NCI-H2196 (cell line): ENCODE measurements around the gene CCDC171.
"Not testable (repeated sequence)": the region's sequence is repeated elsewhere in the genome, so short reads cannot be mapped to it uniquely, and the experiment has no call there.

Experiments
- DNase-seq: peaks from one replicate; lab custom pipeline; 2025; ENCODE audit not compliant: unreplicated experiment; lab: John Stamatoyannopoulos, UW

Gene CCDC171

DNA sequence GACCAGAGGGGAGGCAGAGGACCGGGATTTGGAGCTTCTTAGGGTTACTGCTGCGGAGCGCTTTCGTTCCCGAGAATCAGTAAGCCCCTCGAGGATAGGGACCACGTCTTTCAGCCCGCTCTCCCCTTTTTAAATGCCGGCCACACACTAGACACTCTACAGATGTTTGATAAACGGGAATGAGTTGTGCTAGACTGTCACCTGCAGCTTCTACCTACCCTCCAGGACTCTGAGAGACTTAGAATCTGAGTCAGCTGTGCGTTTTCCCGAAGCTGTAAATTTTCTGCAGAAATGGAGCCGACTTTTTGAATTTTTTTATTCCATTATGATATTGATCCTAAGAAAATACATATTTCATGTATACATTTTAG, 670 bp downstream of the CCDC171 start:
- no peak for DNase-seq

DNA sequence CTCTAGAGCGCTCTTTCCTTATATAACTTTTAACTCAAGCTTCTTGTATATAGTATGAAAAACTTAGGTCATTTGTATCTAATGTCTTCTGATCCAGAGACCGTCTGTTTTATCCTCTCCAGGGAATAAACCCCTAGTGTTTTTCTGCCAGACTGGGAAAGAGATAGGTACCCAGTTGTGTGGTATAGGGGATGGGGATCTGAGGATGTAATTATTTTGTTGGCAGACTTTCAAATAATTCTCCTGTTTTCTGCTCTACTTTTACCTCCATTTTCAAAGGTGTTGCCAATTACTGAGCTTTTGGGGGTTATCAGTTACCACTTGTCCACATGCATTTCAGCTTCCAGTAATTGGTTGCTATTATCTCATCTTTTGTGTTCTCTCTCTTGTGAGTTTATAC, 17.9 kb downstream of the CCDC171 start:
- DNase-seq: no peak

DNA sequence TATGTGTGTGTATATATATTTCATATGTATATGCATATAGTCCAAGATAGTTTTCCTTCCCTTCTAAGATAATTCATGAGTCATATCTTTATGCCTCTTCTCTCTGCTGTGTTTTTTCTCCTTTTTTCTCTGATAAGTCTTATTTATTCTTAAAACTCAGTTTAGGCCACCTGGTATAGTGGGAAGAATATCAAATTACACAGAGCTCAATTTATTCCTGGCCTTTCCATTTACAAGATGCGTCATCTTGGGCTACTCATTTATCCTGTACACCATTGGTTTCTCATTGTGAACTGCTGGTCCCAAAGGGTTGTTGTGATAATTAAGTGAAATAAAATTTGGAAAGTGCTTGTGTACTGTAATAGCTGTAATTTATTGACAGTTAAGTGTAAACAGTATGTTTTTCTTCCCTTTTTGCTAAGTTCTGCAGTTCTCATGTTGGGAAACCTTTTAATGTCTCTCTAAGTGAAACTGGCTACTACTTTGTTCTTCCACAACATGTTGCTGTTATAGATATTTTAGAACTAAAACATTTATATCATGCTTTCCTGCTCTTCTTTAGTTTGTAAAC, 19.4 kb downstream of the CCDC171 start:
- no peak for DNase-seq

DNA sequence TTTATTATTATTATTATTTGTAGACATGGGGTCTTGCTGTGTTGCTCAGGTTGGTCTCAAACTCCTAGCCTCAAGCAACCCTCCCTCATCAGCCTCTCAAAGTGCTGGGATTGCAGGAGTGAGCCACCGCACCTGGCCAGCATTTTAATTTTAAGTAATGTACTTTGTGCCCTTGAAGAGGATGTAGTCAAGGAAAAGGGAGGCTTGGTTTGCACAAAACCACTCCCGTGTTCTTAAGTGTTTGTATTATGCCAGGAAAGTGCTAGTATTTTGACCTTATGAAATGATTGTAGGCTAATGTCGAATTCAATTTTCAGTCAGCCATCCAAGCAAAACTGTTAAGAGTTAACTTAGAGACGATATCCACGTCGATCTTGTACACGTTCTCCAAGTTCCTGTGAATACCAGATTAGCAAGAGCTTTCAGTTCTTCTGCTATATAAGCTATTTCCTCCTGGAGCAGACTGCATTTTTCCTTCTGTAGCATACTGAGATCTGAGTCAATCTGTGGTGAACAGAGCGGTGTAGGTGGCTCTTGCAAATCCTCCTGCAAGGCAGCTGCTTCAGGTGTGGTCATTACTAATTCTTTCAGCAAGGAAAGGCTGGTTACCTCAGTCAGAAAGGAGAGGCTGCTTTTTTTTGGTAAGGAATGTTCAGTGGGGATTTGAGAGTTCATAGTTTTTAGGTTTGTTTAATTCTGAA, 23.7 kb downstream of the CCDC171 start:
- no peak for DNase-seq

DNA sequence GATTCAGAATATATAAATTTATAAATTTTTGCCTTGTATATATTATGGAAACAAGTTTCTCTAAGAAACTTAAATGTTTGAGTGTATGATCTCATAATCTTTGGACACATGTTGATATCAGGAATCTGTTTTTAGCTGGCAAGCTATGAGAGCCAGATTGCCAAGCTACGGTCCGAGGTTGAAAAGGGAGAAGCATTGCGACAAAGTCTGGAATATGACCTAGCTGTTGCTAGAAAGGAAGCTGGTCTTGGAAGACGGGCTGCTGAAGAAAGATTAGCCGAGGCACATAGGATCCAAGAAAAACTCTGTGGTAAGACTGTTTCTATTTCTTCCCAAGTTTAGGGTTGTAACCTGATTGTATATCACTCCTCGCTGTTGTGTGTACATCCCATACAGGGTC, 25.9 kb downstream of the CCDC171 start:
- DNase-seq: no peak

DNA sequence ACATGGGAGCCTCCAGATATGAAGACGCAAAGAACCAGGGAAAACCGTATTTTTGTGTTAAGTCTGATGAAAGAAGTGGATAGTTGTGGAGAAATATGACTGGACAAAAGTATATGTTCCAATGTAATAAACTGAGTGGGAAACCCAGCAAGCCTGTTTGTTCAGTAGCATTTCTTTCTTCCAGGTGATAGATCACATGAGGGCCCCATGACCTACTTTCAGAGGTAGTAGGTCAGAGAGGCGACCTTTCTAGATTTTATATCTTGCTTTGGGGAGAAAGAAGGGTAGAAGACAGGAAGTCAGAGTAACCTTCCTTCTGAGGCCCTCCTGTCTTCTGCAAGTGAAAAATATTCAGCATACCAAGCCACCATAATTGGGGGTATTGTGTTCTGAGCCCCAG, 31.5 kb downstream of the CCDC171 start:
- no peak for DNase-seq

DNA sequence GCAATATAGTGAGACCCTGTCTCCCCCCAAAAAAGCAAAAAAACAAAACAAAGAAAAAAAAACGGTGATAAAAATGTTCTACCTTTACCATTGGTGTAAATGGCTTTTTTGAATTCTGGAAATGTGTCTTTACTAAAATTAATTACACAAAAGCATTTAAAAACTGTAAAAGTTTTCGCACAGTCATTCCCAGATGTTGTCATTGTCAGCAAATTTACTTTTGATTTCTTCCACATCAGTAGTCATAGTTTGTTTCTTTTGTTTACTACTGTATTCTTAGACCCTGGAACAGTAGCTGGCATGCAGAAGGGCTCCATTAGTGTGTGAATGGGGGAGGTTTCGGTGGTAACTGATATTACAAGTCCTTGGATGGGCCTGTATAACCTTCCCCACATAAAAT, 39.5 kb downstream of the CCDC171 start:
- no peak for DNase-seq

DNA sequence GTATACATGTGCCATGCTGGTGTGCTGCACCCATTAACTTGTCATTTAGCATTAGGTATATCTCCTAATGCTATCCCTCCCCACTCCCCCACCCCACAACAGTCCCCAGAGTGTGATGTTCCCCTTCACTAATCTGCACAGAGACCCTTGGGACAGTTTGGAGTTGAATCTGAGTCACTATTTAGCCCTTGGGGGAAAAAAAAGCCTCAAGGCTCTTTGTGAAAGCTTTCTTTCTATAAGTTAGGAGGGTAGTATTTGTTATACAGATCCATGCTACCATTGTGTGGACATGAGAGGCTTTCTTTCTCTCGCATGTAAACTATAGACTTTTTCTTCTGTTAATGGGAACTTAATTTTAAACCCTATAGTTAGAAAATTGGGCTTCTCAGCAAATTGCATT, 40.1 kb downstream of the CCDC171 start:
- not testable (repeated sequence) for DNase-seq

DNA sequence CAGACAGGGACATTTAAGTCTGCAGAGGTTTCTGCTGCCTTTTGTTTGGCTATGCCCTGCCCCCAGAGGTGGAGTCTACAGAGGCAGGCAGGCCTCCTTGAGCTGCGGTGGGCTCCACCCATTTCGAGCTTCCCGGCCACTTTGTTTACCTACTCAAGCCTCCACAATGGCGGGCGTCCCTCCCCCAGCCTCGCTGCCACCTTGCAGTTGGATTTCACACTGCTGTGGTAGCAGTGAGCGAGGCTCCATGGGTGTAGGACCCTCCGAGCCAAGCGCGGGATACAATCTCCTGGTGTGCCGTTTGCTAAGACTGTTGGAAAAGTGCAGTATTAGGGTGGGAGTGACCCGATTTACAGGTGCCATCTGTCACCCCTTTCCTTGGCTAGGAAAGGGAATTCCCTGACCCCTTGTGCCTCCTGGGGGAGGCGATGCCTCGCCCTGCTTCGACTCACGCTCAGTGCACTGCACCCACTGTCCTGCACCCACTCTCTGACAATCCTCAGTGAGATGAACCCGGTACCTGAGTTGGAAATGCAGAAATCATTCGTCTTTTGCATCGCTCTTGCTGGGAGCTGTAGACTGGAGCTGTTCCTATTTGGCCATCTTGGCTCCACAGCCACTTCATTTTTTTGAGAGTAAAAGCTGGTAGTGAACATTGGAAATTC, 48.0 kb downstream of the CCDC171 start:
- DNase-seq: not testable (repeated sequence)

DNA sequence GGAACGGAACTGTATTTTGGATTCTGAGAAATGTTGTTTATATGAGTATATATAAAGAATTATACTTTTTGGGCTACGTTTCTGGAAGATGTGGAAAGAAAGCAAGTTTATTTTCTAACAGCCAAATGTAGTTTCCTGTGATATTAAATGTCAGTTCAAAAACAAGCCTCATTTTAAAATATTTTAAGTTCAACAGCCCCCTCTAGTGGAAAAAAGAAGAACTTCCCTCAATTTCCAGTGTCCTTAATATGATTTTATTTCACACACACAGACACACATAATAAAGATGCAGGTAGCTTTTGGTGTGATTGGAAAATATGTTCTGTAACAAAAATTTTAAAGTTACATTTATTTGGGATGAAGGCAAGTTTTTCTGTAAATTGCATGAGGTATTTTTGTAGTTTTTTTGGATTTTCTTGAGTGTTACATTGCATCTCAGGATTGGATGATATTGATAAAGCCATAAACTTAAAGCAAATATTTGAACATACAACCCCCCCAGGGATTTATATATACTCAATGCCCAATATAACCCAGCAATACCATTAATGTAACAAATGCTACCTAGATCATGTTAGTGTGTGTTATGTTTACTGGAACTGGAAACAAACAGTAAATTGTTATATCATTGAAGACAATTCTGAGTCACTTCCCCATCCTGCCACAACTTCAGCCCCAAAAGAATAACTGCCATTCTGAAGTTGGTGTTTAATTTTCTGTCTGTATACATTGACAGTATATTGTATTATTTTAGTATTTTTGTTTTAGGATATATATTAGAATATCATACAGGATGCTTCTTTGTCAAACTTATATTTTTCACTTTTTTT, 54.0 kb downstream of the CCDC171 start:
- peak; percentile 88 for DNase-seq

DNA sequence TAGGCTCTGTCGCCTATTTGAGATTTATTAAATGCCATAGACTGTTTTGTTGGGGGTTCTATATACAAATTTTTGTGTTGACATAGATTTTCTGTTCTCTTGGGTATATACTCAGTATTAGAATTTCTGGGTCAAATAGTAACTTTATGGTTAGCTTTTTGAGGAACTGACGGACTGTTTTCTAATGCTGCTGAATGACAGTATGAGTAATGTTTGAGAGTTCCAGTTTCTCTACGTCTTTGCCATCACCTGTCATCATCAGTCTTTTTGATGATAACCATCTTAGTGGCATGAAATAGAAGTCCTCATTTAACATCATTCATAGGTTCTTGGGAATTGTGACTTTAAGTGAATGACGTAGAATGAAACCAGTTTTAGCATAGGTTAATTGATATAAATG, 60.1 kb downstream of the CCDC171 start:
- DNase-seq: no peak

DNA sequence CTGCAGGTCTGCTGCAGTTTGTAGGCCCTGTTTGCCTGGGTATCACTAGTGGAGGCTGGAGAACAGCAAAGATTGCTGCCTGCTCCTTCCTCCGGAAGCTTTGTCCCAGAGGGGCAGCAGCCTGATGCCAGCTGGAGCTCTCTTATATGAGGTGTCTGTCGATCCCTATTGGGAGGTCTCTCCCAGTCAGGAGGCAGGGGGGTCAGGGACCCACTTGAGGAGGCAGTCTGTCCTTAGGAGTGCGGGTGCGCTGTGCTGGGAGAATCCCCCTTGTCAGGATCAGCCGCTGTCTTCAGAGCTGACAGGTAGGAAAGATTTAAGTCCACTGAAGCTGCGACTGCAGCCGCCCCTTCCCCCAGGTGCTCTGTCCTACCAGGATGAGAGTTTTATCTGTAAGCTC, 64.9 kb downstream of the CCDC171 start:
- no peak for DNase-seq

DNA sequence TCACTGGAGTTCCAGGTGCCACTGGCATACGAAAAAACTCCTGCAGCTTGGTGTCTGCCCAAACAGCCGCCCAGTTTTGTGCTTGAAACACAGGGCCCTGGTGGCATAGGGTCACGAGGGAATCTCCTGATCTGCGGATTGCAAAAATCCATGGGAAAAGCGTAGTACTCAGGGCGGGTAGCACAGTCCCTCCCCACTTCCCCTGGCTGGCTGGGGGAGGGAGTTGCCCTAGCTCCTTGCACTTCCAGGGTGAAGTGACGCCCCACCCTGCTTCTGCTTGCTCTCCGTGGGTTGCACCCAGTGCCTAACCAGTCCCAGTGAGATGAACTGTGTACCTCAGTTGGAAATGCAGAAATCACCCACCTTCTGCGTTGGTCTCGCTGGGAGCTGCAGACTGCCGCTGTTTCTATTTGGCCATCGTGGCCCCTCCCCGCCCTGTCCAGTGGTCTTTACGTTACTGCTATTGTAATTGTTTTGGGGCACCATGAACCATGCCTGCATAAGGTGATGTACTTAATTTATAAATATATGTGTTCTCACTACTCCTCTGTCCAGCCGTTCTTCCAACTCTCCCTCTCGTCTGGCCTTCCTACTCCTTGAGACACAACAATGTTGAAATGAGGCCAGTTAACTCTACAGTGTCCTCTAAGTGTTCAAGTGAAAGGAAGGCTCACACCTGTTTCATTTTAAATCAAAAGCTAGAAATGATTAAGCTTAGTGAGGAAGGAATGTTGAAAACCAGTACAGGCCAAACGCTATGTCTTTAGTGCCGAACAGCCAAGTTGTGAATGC, 65.9 kb downstream of the CCDC171 start:
- no peak for DNase-seq

DNA sequence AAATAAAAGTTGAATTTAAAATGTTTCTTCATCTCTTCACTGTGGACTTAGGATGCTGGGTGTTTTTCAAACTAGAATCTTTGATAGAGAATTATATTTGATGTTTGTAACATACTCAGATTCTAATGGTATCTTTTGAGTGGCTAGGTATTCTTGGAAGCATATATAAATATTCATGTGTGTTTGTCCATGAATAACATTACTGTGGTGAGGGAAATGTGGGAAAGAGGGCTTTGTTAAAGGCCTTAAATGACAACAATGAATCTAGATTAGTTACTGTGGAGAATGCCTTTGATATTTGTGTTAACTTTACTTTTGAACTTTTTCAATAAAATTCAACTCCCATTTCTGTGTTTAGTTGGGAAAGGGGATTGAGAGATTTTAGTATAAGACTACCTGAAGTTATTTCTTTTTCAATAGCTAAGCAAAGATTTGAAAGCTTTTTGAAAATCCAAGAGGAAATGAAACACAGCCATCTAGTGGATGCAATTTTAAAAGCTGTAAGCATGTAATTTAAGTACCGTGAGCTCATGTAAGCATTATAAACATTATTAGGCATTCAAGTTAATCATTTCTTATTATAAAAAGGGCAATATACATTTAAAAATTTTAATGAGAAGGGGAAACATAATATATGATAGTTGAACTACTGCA, 69.6 kb downstream of the CCDC171 start:
- peak; percentile 56 for DNase-seq

DNA sequence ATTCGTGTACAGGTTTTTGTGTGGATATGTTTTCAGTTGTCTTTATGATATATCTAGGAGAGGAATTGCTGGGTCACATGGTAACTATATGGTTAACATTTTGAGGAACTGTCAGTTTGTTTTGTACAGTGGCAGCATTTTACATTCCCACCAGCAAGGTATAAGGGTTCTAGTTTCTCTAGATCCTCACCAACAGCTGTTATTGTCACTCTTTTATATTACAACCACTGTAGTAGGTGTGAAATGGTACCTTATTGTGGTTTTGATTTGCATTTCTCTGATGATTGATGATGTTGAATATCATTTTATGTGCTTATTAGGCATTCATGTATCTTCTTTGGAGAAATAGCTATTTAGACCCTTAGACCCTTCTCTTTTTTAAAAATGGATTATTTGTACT, 82.9 kb downstream of the CCDC171 start:
- no peak for DNase-seq

DNA sequence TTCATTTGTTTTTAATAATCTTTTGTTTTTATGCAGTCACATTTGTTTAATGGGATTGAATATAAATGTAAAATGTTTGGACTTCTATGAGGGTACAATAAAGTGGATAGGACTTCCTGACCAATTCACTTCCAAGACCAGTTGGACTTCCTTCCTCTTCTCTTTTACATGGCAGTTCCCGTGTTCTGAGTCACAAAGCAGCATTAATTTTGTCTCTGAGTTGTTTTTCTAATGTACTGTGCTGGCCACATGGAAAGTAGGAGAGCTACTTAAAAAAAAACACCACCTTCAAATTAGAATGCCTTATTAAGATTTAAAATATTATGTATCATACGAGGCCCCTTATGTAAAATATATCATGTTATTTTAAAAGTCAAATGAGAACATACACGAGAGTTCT, 87.3 kb downstream of the CCDC171 start:
- DNase-seq: no peak

DNA sequence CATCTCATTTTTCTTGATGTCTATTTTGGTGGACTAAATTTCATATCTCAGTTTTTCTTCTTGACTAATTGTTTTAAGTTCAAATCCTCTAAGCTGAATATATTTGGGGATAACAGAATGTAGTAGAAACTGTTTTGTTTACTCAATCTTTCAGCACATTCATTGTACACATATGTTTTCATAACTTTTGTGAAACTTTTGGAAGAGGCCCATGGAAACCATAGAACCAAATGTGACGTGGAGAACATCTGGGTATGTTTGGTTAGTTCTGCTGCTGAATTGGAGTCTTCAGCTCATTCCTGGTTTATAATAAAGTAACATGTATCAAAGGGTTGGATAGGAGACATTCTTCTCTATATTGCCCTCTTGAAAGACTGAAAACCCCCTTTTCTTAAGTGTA, 88.4 kb downstream of the CCDC171 start:
- DNase-seq: no peak

DNA sequence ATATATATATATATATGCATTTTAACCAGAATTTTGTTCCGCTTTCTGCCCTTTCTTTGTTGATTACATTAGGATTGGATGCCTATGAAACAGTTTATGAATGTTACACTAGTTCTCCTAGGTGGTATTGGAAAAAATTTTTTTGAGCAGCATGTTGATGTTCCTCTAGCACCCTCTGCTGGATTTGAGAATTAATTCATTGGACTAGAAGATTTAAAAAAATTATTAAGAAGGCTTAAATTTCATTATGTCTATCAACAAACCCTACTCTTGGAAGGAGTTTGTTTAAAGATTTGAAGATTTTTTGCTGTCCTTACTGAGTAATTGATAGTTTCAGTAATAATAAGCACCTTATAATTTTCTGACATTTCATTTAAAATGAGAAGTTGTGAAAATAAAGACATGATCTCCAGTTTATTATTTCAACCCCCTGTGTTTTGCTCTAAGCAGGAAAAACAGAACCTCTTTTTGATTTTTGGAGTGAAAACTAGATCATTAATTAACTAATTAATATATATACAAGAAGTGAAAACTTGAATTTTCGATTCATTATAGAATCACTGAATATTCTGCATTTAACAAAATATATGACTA, 89.6 kb downstream of the CCDC171 start:
- DNase-seq: peak; percentile 77

DNA sequence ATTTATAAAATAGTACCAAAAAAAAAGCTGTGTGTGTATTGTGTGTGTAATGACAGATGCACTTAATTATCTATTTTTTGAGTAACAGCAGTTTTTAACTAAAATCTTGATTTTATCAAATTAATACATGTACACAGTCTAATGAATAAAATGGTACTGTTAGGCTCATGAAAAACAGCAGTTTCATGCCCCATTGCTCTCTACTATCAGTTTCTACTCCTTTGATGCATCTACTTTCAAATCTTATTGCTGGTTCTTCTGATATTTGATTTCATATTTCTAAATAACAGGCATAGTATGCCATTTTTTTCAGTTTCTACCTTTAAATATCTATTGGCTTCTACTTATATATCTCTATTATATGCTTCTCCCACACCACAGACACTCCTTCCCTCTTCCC, 117.4 kb downstream of the CCDC171 start:
- DNase-seq: no peak

DNA sequence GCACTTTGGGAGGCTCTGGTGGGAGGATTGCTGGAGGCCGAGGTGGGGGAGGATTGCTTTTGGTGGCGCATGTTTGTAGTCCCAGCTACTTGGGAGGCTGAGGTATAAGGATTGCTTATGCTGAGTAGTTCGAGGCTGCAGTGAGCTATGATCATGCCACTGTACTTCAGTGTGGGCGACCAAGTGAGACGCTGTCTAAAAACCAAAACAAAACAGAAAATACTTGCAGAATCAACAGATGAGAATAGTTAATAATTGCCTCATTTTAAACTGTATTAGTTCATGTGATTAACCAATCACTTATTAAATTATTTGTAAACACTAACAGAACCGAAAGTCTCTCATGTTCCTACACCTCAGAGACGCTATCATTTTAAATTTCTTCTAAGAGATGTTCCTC, 118.1 kb downstream of the CCDC171 start:
- DNase-seq: no peak
